ENCODE data around the gene CSNK1G3.

- no peak for TF ChIP-seq POLR2A (IDR thresholded peaks at IDR 0.05; ENCODE audit: low read depth, low read length)
- no peak for TF ChIP-seq POLR2AphosphoS5 (IDR thresholded peaks at IDR 0.05; ENCODE audit: low read depth, low read length)
- no peak for TF ChIP-seq TAF1 (IDR thresholded peaks at IDR 0.05; ENCODE audit: borderline replicate concordance, low read depth, low read length)
Observed at GRCh38 chr5:123518111-123518510, 6.1 kb downstream of the CSNK1G3 start.
